ENCODE results near the gene CMTM8. TPM values are rescaled to one million over a fixed set of nuclear protein-coding genes. Genes with fewer than 3 reads are reported as not detected.

The CMTM8 gene
- total and polyA plus RNA-seq, 2 experiments from 2014 or later: 19.9 to 24.5 TPM

DNA sequence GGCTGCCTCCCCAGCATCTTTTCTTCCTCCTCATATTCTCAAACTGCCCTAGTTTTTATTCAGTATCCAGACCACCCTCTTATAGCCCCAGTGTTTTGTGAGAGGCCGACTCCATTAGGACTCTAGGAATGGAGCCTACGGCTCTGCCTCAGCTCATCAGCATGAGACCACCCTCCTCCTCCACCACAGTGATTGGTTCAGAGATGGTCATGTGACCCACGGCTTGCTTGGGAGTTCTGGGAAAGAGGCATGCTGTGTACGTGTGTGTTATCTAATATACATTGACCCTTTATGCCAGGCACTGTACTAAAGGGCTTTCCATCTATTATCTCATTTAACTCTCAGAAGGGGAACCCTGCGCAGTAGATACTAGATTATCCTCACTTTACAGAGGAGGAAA is 135.4 kb downstream of the CMTM8 start:
- H2AFZ ChIP-seq: no peak overlapping the region
- H3K27ac ChIP-seq (ENCODE audit: low read depth): no peak overlapping the region
- H3K4me2 ChIP-seq: no peak overlapping the region
- H3K36me3 ChIP-seq (ENCODE audit: insufficient read depth): no peaks in the 10 kb centered on the region
- no peaks in the 10 kb centered on the region for H3K4me1 ChIP-seq (ENCODE audit: insufficient read depth)
- no peaks in the 10 kb centered on the region for H4K20me1 ChIP-seq (replicated peaks; ENCODE audit: insufficient read depth)
- Mint-ChIP-seq H3K27me3 (ENCODE audit: insufficient read depth, low read depth, poor library complexity) (no peaks in the 10 kb centered on the region), H3K4me1 (peaks cover 3% of the 10 kb centered on the region; the same call in 1 of the 3 replicates), H3K36me3 (ENCODE audit: low read depth) (no peaks in the 10 kb centered on the region), H3K27ac (no peak overlapping the region), H3K4me3 (no peak overlapping the region), H3K9me3 (no peaks in the 10 kb centered on the region)
- no peaks in the 10 kb centered on the region for H3K79me2 ChIP-seq (replicated peaks; ENCODE audit: insufficient read depth)
- no peaks in the 10 kb centered on the region for H3K9me2 ChIP-seq (ENCODE audit: insufficient read depth)
- H3F3A ChIP-seq (replicated peaks; ENCODE audit: low read depth): no peaks in the 10 kb centered on the region
- H3K27me3 ChIP-seq (ENCODE audit: insufficient read depth): no peaks in the 10 kb centered on the region
- DNase-seq (ENCODE audit: low spot score) (no peak), ATAC-seq (peak; percentile 34; the same call in 2 of the 3 replicates)
- no peak overlapping the region for H3K4me3 ChIP-seq
- TF ChIP-seq EZH2 (IDR thresholded peaks at IDR 0.05; ENCODE audit: low read depth, unreplicated experiment) (no peak), NANOG (IDR thresholded peaks at IDR 0.05; ENCODE audit: borderline replicate concordance) (no peak), JUNB (IDR thresholded peaks at IDR 0.05; ENCODE audit: unreplicated experiment) (no peak), STAT1 (IDR thresholded peaks at IDR 0.05; ENCODE audit: unreplicated experiment) (no peak), ZNF114 (CRISPR knock-in tag; IDR thresholded peaks at IDR 0.05) (no peak), EZH2phosphoT487 (IDR thresholded peaks at IDR 0.05; ENCODE audit: unreplicated experiment) (no peak), POLR2AphosphoS5 (IDR thresholded peaks at IDR 0.05; ENCODE audit: low read depth) (no peak), ZNF331 (CRISPR knock-in tag; IDR thresholded peaks at IDR 0.05; ENCODE audit: low read depth) (no peak), CREB1 (CRISPR knock-in tag; IDR thresholded peaks at IDR 0.05; ENCODE audit: low read depth) (no peak)
- TF ChIP-seq, protein P1, sequence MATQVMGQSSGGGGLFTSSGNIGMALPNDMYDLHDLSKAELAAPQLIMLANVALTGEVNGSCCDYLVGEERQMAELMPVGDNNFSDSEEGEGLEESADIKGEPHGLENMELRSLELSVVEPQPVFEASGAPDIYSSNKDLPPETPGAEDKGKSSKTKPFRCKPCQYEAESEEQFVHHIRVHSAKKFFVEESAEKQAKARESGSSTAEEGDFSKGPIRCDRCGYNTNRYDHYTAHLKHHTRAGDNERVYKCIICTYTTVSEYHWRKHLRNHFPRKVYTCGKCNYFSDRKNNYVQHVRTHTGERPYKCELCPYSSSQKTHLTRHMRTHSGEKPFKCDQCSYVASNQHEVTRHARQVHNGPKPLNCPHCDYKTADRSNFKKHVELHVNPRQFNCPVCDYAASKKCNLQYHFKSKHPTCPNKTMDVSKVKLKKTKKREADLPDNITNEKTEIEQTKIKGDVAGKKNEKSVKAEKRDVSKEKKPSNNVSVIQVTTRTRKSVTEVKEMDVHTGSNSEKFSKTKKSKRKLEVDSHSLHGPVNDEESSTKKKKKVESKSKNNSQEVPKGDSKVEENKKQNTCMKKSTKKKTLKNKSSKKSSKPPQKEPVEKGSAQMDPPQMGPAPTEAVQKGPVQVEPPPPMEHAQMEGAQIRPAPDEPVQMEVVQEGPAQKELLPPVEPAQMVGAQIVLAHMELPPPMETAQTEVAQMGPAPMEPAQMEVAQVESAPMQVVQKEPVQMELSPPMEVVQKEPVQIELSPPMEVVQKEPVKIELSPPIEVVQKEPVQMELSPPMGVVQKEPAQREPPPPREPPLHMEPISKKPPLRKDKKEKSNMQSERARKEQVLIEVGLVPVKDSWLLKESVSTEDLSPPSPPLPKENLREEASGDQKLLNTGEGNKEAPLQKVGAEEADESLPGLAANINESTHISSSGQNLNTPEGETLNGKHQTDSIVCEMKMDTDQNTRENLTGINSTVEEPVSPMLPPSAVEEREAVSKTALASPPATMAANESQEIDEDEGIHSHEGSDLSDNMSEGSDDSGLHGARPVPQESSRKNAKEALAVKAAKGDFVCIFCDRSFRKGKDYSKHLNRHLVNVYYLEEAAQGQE (IDR thresholded peaks at IDR 0.05; ENCODE audit: unreplicated experiment): no peak
- TF ChIP-seq, protein P2, sequence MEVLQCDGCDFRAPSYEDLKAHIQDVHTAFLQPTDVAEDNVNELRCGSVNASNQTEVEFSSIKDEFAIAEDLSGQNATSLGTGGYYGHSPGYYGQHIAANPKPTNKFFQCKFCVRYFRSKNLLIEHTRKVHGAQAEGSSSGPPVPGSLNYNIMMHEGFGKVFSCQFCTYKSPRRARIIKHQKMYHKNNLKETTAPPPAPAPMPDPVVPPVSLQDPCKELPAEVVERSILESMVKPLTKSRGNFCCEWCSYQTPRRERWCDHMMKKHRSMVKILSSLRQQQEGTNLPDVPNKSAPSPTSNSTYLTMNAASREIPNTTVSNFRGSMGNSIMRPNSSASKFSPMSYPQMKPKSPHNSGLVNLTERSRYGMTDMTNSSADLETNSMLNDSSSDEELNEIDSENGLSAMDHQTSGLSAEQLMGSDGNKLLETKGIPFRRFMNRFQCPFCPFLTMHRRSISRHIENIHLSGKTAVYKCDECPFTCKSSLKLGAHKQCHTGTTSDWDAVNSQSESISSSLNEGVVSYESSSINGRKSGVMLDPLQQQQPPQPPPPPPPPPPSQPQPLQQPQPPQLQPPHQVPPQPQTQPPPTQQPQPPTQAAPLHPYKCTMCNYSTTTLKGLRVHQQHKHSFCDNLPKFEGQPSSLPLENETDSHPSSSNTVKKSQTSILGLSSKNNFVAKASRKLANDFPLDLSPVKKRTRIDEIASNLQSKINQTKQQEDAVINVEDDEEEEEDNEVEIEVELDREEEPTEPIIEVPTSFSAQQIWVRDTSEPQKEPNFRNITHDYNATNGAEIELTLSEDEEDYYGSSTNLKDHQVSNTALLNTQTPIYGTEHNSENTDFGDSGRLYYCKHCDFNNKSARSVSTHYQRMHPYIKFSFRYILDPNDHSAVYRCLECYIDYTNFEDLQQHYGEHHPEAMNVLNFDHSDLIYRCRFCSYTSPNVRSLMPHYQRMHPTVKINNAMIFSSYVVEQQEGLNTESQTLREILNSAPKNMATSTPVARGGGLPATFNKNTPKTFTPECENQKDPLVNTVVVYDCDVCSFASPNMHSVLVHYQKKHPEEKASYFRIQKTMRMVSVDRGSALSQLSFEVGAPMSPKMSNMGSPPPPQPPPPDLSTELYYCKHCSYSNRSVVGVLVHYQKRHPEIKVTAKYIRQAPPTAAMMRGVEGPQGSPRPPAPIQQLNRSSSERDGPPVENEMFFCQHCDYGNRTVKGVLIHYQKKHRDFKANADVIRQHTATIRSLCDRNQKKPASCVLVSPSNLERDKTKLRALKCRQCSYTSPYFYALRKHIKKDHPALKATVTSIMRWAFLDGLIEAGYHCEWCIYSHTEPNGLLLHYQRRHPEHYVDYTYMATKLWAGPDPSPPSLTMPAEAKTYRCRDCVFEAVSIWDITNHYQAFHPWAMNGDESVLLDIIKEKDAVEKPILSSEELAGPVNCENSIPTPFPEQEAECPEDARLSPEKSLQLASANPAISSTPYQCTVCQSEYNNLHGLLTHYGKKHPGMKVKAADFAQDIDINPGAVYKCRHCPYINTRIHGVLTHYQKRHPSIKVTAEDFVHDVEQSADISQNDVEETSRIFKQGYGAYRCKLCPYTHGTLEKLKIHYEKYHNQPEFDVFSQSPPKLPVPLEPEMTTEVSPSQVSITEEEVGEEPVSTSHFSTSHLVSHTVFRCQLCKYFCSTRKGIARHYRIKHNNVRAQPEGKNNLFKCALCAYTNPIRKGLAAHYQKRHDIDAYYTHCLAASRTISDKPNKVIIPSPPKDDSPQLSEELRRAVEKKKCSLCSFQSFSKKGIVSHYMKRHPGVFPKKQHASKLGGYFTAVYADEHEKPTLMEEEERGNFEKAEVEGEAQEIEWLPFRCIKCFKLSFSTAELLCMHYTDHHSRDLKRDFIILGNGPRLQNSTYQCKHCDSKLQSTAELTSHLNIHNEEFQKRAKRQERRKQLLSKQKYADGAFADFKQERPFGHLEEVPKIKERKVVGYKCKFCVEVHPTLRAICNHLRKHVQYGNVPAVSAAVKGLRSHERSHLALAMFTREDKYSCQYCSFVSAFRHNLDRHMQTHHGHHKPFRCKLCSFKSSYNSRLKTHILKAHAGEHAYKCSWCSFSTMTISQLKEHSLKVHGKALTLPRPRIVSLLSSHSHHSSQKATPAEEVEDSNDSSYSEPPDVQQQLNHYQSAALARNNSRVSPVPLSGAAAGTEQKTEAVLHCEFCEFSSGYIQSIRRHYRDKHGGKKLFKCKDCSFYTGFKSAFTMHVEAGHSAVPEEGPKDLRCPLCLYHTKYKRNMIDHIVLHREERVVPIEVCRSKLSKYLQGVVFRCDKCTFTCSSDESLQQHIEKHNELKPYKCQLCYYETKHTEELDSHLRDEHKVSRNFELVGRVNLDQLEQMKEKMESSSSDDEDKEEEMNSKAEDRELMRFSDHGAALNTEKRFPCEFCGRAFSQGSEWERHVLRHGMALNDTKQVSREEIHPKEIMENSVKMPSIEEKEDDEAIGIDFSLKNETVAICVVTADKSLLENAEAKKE (CRISPR knock-in tag; IDR thresholded peaks at IDR 0.05): no peak
- TF ChIP-seq, protein P3, sequence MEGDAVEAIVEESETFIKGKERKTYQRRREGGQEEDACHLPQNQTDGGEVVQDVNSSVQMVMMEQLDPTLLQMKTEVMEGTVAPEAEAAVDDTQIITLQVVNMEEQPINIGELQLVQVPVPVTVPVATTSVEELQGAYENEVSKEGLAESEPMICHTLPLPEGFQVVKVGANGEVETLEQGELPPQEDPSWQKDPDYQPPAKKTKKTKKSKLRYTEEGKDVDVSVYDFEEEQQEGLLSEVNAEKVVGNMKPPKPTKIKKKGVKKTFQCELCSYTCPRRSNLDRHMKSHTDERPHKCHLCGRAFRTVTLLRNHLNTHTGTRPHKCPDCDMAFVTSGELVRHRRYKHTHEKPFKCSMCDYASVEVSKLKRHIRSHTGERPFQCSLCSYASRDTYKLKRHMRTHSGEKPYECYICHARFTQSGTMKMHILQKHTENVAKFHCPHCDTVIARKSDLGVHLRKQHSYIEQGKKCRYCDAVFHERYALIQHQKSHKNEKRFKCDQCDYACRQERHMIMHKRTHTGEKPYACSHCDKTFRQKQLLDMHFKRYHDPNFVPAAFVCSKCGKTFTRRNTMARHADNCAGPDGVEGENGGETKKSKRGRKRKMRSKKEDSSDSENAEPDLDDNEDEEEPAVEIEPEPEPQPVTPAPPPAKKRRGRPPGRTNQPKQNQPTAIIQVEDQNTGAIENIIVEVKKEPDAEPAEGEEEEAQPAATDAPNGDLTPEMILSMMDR (conservative IDR thresholded peaks at IDR 0.05; ENCODE audit: low read depth in 2 of 2): no peak
- TF ChIP-seq, protein P4, sequence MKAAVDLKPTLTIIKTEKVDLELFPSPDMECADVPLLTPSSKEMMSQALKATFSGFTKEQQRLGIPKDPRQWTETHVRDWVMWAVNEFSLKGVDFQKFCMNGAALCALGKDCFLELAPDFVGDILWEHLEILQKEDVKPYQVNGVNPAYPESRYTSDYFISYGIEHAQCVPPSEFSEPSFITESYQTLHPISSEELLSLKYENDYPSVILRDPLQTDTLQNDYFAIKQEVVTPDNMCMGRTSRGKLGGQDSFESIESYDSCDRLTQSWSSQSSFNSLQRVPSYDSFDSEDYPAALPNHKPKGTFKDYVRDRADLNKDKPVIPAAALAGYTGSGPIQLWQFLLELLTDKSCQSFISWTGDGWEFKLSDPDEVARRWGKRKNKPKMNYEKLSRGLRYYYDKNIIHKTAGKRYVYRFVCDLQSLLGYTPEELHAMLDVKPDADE (IDR thresholded peaks at IDR 0.05): no peak
